Stimulated activated CD4-positive, alpha-beta T cell treated with anti-CD3 and anti-CD28 coated beads, Interleukin-1b, Interleukin-23, amount 100 ng/mL, for 24 hours (primary cell): ENCODE measurements around the gene OTP.

Source experiments
- DNase-seq, 4 experiments: peaks; one replicate each; pipeline ENCODE4 v3.0.0-alpha.2; 2020; ENCODE audit warnings: low read depth in 4 of 4, low spot score in 1 of 4

The OTP gene

GRCh38 chr5:77637998-77638762, at the start of gene OTP:
OTP (minus strand) TSS chr5:77638713; CDS start chr5:77638549, 164 bp downstream.
- DNase-seq = no peak

GRCh38 chr5:77683171-77683732, 44.7 kb upstream of the OTP start:
- no peak for DNase-seq

GRCh38 chr5:77670526-77670925, 32.0 kb upstream of the OTP start:
- DNase-seq = no peak

- DNase-seq = no peak
Measured at GRCh38 chr5:77669677-77670076, 31.2 kb upstream of the OTP start.

GRCh38 chr5:77663090-77663863, 24.8 kb upstream of the OTP start:
- DNase-seq = no peak

- DNase-seq = no peak
Measured at GRCh38 chr5:77662635-77663034, 24.1 kb upstream of the OTP start.

GRCh38 chr5:77658662-77659061, 20.1 kb upstream of the OTP start:
- DNase-seq = no peak

GRCh38 chr5:77651343-77651742, 12.8 kb upstream of the OTP start:
- no peak for DNase-seq

- no peak for DNase-seq
Measured at GRCh38 chr5:77650686-77651085, 12.2 kb upstream of the OTP start.

GRCh38 chr5:77649776-77650175, 11.3 kb upstream of the OTP start:
- DNase-seq = no peak

GRCh38 chr5:77645995-77646639, 7.6 kb upstream of the OTP start:
- no peak for DNase-seq

- peak in 1 of 4 experiments; percentile 29 for DNase-seq
Measured at GRCh38 chr5:77645158-77645994, 6.9 kb upstream of the OTP start.

- no peak for DNase-seq
Measured at GRCh38 chr5:77644371-77645157, 6.1 kb upstream of the OTP start.

- no peak for DNase-seq
Measured at GRCh38 chr5:77643654-77644370, 5.3 kb upstream of the OTP start.

- DNase-seq = no peak
Measured at GRCh38 chr5:77642738-77643653, 4.5 kb upstream of the OTP start.

- DNase-seq = no peak
Measured at GRCh38 chr5:77641963-77642737, 3.6 kb upstream of the OTP start.

- no peak for DNase-seq
Measured at GRCh38 chr5:77641397-77641943, 3.0 kb upstream of the OTP start.
